ENCODE results near the gene MYOM1.
A peak's percentile ranks its signal among the peaks of the same experiment; 100 is the strongest.
"Not testable (repeated sequence)": the region's sequence is repeated elsewhere in the genome, so short reads cannot be mapped to it uniquely, and the experiment has no call there.

MYOM1 gene

DNA sequence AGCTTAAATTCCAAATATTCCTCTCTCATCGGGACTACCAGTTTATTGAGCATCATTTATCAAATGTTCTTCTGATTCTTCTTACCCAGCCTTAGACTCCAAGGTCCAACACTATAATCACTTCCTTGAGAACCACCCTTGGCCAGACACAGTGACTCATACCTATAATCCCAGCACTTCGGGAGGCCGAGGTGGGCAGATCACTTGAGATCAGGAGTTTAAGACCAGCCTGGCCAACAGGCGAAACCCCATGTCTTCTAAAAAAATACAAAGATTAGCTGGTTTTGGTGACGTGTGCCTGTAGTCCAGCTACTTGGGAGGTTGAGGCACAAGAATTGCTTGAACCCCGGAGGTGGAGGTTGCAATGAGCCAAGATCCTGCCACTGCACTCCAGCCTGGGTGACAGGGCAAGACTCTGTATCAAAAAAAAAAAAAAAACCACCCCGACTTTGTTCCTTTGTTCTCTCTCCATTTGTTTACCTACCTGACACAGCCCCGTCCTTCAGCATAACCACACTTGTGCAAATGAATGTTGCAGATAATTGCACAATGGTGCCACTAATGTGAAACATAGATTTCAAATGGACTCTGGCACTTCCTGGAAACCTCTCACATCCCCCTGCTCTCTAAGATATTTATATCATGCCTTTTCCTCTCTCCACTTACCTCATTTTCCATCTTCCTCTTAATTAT, 167.9 kb downstream of the MYOM1 start:
- DNase-seq, result peak; percentile 21

DNA sequence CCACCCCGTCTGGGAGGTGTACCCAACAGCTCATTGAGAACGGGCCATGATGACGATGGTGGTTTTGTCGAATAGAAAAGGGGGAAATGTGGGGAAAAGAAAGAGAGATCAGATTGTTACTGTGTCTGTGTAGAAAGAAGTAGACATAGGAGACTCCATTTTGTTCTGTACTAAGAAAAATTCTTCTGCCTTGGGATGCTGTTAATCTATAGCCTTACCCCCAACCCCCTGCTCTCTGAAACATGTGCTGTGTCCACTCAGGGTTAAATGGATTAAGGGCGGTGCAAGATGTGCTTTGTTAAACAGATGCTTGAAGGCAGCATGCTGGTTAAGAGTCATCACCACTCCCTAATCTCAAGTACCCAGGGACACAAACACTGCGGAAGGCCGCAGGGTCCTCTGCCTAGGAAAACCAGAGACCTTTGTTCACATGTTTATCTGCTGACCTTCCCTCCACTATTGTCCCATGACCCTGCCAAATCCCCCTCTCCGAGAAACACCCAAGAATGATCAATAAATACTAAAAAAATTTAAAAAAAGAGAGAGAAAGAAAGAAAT, 169.8 kb downstream of the MYOM1 start:
- DNase-seq, result not testable (repeated sequence)

DNA sequence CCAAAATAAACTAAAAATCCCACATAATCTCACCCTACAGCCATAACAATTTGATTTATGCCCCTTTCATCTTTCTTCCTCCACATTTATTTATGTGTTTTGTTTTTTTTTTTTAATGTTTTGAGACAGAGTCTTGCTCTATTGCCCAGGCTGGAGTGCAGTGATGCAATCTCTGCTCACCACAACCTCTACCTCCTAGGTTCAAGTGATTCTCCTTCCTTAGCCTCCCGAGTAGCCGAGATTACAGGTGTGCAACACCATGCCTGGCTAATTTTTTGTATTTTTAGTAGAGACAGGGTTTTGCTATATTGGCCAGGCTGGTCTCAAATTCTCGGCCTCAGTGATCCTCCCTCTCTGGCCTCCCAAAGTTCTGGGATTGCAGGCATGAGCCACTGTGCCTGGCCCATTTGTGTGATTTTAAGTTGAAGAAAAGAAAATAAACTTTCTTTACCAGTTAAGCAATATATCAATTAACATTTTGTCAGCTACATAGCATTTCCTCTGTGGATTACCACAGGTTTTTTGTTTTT, 170.9 kb downstream of the MYOM1 start:
- no peak for DNase-seq

- no peak for DNase-seq
Measured at GRCh38 chr18:3048121-3048520, 171.6 kb downstream of the MYOM1 start.

GRCh38 chr18:3046216-3046808, 173.5 kb downstream of the MYOM1 start:
- no peak for DNase-seq

DNA sequence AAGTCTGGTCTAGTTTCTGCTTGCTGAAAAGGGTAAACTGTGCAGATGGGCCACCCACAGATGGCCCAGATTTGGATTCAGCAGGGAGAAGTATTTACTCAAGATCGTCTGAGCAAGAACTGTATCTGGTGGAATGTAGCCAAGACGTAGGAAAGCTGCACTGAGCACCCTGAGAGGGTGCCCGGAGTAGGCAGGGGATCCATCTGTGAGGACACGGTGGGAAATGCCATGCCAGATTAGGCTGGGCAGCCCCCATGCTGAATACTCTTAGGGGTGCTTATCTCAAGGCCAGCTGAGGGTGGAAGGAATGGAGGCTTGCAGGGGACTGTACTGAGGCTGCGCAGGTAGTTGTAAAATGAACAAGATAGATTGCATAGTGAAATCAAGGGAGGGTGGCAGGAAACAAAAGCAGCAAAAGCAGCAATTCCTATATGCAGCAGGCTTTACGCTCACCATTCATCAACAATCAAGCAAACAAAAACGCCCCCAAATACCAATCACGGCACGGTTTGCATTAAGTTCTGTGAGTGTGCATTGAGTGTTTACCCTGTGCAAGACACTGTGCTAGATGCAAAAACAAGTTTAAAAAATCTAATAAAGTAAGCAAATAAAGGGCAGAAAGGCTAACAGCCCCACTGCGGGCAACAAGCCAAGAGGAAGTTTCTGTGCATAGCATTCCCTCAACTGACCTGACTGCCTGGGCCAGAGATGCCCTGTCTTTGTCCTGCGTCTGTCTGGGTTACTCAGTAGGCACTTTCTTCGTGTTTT, 174.7 kb downstream of the MYOM1 start:
- peak; percentile 77 for DNase-seq

- DNase-seq, result no peak
Measured at GRCh38 chr18:3042379-3042778, 177.4 kb downstream of the MYOM1 start.

GRCh38 chr18:3041843-3042242, 177.9 kb downstream of the MYOM1 start:
- no peak for DNase-seq

DNA sequence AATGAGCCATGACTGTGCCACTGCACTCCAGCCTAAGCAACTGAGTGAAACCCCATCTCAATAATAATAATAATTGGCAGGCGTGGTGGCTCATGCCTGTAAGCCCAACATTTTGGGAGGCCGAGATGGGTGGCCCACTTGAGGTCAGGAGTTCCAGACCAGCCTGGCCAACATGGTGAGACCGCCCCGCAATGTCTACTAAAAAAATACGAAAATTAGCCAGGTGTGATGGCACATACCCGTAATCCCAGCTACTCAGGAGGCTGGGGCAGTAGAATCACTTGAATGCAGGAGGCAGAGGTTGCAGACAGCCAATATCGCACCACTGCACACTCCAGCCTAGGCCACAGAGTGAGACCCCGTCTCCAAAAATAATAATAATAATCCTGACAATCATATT, 178.9 kb downstream of the MYOM1 start:
- DNase-seq, result no peak

- no peak for DNase-seq
Measured at GRCh38 chr18:3040173-3040572, 179.6 kb downstream of the MYOM1 start.

DNA sequence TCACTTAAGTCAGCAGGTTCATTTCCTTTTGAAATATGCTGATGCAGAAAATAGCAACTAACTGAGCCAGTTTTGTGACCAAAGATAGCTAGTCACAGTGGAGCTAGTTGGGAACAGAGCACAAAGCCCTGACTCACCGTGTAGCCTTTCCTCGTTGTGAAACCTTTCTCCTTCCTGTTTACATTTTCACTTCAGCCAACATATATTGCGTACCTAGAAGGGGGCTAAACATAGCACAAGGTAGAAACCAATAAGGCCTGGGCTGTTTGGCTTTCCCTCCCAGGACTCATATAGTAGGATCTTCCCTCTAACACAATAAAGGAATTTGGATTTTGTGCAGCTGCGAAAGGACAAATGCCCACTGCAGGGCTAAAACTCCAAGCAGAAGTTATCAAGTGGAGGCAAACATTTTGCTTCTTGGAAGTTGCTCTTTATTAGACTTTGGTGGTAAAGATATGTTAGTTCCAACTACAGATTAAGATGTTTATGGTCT, 182.3 kb downstream of the MYOM1 start:
- peak; percentile 38 for DNase-seq

GRCh38 chr18:3036108-3036507, 183.7 kb downstream of the MYOM1 start:
- DNase-seq, result no peak

DNA sequence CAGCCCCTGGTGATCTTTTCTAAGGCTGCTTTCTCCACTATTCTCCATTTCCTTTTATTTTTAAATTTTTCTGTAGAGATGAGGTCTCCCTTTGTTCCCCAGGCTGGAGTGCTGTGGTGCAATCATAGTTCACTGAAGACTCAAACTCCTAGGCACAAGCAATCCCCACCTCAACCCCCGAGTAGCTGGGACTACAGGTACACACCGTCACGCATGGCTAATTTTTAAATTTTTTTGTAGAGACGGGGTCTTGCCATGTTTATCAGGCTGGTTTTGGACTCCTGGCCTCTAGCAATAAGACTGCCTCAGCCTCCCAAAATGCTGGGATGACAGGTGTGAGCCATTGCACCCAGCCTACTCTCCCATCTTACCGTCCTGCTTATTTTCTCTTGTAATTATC, 184.1 kb downstream of the MYOM1 start:
- DNase-seq, result no peak

GRCh38 chr18:3032721-3033120, 187.0 kb downstream of the MYOM1 start:
- no peak for DNase-seq

GRCh38 chr18:3029215-3029952, 190.4 kb downstream of the MYOM1 start:
- DNase-seq, result no peak

DNA sequence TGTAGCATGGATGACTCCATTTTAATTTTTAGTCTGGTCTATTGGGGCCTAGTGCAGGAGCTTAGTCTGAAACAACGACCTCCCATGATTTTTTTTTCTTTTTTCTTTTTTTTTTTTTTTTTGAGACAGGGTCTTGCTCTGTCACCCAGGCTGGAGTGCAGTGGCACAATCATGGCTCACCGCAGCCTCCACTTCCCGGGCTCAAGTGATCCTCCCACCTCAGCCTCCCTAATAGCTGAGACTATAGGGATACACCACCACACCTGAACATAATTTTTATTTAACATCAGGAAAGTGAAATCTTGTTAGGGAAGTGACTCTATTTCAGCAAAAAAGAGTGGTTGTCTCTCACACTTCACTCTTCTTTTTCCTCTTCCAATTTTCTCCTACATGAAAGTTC, 191.7 kb downstream of the MYOM1 start:
- DNase-seq, result not testable (repeated sequence)

GRCh38 chr18:3027370-3027891, 192.3 kb downstream of the MYOM1 start:
- DNase-seq, result no peak

DNA sequence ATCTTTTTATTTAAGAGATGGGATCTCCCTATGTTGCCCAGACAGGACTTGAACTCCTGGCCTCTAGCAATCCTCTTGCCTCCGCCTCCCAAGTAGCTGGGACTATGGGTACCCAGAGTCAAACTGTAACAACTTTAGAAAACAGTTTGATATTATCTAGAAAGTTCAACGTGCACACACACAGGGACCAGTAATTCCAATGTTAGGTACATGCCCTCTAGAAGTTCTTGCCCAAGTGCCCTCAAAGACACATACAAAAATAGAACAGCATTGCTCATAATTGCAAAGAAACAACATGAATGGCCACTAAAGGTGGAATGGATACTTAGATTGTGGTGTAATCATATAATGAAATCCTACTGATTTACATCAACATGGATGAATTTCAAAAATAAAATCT, 194.2 kb downstream of the MYOM1 start:
- no peak for DNase-seq

DNA sequence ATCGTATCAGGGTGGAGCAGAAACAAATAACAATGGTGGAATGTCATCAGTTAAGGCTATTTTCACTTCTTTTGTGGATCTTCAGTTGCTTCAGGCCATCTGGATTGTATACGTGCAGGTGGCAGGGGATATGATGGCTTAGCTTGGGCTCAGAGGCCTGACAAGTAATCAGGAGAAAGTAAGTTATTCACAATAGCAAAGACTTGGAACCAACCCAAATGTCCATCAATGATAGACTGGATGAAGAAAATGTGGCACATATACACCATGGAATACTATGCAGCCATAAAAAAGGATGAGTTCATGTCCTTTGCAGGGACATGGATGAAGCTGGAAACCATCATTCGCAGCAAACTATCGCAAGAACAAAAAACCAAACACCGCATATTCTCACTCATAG, 196.2 kb downstream of the MYOM1 start:
- DNase-seq, result not testable (repeated sequence)
